Activated CD8-positive, alpha-beta T cell treated with anti-CD3 and anti-CD28 coated beads, Interleukin-2, amount 10 ng/mL, durations not matched to agents 7 days and 5 days (primary cell): ENCODE results near the gene DEF6. TPM values are rescaled to one million over a fixed set of nuclear protein-coding genes. Genes with fewer than 3 reads are reported as not detected.
A peak's percentile ranks its signal among the peaks of the same experiment; 100 is the strongest.

Source experiments
- ATAC-seq: fragments of 150-1000 bp; cut with Tn5 transposase; one replicate; pipeline ENCODE4 v1.10.0; 2021; ENCODE audit warnings: moderate library complexity
- CTCF ChIA-PET: fragments of 350-600 bp; sonication (Branson Sonifier 250); formaldehyde crosslinking; loops from one replicate; lab custom pipeline; 2021; ENCODE audit warnings: antibody characterized with exemption; lab: Charles Lee
- POLR2A ChIA-PET: fragments of 350-600 bp; sonication (Branson Sonifier 250); formaldehyde crosslinking; loops from one replicate; lab custom pipeline; 2021; ENCODE audit warnings: antibody characterized with exemption; lab: Charles Lee
- DNase-seq: peaks from one replicate; pipeline ENCODE4 v3.0.0-alpha.2; 2020
- H3K27ac Mint-ChIP-seq: one replicate; pipeline ENCODE4 v1.8.0; 2021; ENCODE audit warnings: mild to moderate bottlenecking, mixed read lengths
- H3K27me3 Mint-ChIP-seq: one replicate; pipeline ENCODE4 v1.8.0; 2021; ENCODE audit warnings: low read depth, mixed read lengths
- H3K36me3 Mint-ChIP-seq: one replicate; pipeline ENCODE4 v1.8.0; 2021; ENCODE audit warnings: low read depth, mixed read lengths
- H3K4me1 Mint-ChIP-seq: one replicate; pipeline ENCODE4 v1.8.0; 2021; ENCODE audit warnings: low read depth, mixed read lengths
- H3K4me3 Mint-ChIP-seq: one replicate; pipeline ENCODE4 v1.8.0; 2021; ENCODE audit warnings: mild to moderate bottlenecking, mixed read lengths
- H3K9me3 Mint-ChIP-seq: one replicate; pipeline ENCODE4 v1.8.0; 2022; ENCODE audit warnings: mixed read lengths; ENCODE audit not compliant: insufficient read depth
- total RNA-seq, 2 experiments: library from RNA; stranded (reverse); gene quantifications; one replicate each; pipeline ENCODE4 v1.2.3, GENCODE V29; 2021

Gene DEF6
- total RNA-seq, 2 experiments from 2014 or later: 191 to 195 TPM

GRCh38 chr6:35365594-35366203 lies 68.1 kb downstream of the DEF6 start:
- no peak for ATAC-seq
- Mint-ChIP-seq H3K27me3 (no peaks in the 10 kb centered on the region), H3K4me1 (peaks cover 64% of the 10 kb centered on the region), H3K4me3 (no peak overlapping the region), H3K27ac (no peak overlapping the region), H3K9me3 (no peaks in the 10 kb centered on the region), H3K36me3 (peaks cover 31% of the 10 kb centered on the region)
- CTCF ChIA-PET: no interaction called here
- POLR2A ChIA-PET: no interaction called here
- DNase-seq: no peak

- H3K4me1 Mint-ChIP-seq: peaks cover 66% of the 10 kb centered on the region
- no peaks in the 10 kb centered on the region for H3K9me3 Mint-ChIP-seq
- ChIA-PET CTCF (no interaction called here), POLR2A (no interaction called here)
- H3K27me3 Mint-ChIP-seq: no peaks in the 10 kb centered on the region
- H3K36me3 Mint-ChIP-seq: peaks cover 30% of the 10 kb centered on the region
- H3K27ac Mint-ChIP-seq: no peak overlapping the region
- H3K4me3 Mint-ChIP-seq: no peak overlapping the region
- ATAC-seq: no peak
- no peak for DNase-seq
These were observed 68.6 kb downstream of the DEF6 start for GRCh38 chr6:35366204-35366596.

- Mint-ChIP-seq H3K9me3 (no peaks in the 10 kb centered on the region), H3K27me3 (no peaks in the 10 kb centered on the region), H3K36me3 (peaks cover 40% of the 10 kb centered on the region), H3K27ac (peak overlapping the region; percentile 18), H3K4me1 (peaks cover 64% of the 10 kb centered on the region), H3K4me3 (no peak overlapping the region)
- DNase-seq (no peak), ATAC-seq (no peak)
- CTCF ChIA-PET: interaction anchor here (1.4 to 2.1 kb wide), 5 partner anchors 10 to 82 kb away, joined by 4 to 11 read pairs (median 7); no protein-coding TSS in a partner anchor
- POLR2A ChIA-PET: no interaction called here
These were observed 70.0 kb downstream of the DEF6 start for GRCh38 chr6:35367646-35368037.

DNA sequence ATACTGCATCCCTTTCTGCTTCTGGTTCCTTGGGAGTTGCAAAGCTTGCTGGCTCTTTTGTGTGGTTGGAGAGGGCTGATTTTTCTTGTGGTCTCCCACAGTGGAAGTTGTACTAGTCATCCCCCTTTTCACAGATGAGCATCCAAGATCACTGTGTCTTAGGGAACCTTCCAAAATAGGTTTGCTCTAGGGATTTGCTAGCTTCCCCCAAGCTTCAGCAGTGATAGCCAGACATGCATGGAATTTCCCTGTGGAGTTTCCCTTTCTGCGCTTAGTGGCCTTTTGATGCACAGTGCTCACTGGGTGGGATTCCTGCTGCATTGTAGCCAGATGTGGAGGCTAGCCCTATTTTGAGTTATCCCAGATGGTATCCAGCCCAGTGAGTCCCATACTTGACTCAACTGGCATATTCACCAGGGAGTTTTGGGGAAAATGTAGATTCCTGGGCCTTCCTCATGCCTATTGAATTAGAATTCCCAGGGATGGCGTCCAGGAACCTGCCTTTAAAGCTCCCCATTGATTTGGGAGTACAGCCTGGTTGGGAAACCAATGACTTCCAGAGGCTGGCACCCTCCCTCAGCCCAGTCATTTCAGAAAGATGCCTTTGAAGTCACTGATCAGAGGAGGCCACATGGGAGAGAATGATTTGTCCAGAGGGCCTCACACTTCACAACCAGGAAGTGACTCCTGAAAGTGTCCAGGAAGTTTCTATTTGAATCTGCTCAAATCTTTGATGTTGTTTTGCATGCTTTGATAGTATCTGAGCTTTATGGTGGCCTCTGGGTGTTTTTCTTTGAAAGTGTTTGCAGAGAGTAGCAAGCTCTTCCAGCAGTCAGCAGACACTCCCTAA lies 70.6 kb downstream of the DEF6 start:
- ATAC-seq: peak; percentile 56
- H3K27me3 Mint-ChIP-seq: no peaks in the 10 kb centered on the region
- peak overlapping the region; percentile 61 for H3K27ac Mint-ChIP-seq
- ChIA-PET POLR2A (no interaction called here), CTCF (interaction anchor here (0.9 to 2.1 kb wide), 6 partner anchors 9 to 84 kb away, joined by 4 to 11 read pairs (median 7); partner anchors contain the start of gene FANCE)
- peaks cover 45% of the 10 kb centered on the region for H3K36me3 Mint-ChIP-seq
- H3K4me3 Mint-ChIP-seq: no peak overlapping the region
- no peaks in the 10 kb centered on the region for H3K9me3 Mint-ChIP-seq
- H3K4me1 Mint-ChIP-seq: peaks cover 63% of the 10 kb centered on the region
- DNase-seq: peak; percentile 34

DNA sequence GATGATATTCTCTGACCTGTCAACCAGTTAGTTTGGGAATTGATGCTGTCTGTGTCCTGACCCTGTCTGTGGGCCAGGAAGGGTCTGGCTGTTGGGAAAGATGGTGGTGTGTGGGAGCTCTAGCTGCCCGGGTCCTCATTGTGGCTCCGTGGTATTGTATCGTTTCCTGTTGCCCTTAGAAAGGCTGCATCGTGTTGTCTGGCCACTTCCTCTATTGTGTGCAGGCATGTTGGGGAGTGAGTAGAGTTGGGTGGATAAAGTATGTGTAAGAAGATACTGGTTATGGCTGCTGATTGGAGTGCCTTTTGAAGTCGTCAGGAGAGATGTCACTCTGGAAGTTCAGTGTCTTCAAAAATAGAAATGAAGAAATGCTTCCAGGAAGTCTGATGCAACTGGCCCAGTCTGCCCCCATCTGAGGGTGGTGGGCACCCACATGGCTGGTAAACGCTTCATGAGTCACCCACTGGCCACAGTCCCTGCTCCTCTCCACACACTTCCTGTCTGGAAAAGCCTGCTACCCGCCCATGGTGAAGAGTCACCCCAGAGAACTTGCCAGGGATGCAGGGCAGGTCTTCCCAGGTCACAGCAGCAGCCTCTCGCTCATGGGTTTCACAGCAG lies 72.6 kb downstream of the DEF6 start:
- Mint-ChIP-seq H3K4me1 (peaks cover 61% of the 10 kb centered on the region), H3K36me3 (peaks cover 48% of the 10 kb centered on the region), H3K27me3 (no peaks in the 10 kb centered on the region), H3K4me3 (peak overlapping the region; percentile 51), H3K9me3 (no peaks in the 10 kb centered on the region), H3K27ac (peak overlapping the region; percentile 87)
- POLR2A ChIA-PET: interaction anchor here (0.6 to 1.0 kb wide), 2 partner anchors 22 to 39 kb away, joined by 4 to 7 read pairs; no protein-coding TSS in a partner anchor
- CTCF ChIA-PET: interaction anchor here (1.4 to 1.8 kb wide), 2 partner anchors 28 to 49 kb away, joined by 3 to 5 read pairs; partner anchors contain the start of gene PPARD
- ATAC-seq (peak; percentile 79), DNase-seq (peak; percentile 62)

DNA sequence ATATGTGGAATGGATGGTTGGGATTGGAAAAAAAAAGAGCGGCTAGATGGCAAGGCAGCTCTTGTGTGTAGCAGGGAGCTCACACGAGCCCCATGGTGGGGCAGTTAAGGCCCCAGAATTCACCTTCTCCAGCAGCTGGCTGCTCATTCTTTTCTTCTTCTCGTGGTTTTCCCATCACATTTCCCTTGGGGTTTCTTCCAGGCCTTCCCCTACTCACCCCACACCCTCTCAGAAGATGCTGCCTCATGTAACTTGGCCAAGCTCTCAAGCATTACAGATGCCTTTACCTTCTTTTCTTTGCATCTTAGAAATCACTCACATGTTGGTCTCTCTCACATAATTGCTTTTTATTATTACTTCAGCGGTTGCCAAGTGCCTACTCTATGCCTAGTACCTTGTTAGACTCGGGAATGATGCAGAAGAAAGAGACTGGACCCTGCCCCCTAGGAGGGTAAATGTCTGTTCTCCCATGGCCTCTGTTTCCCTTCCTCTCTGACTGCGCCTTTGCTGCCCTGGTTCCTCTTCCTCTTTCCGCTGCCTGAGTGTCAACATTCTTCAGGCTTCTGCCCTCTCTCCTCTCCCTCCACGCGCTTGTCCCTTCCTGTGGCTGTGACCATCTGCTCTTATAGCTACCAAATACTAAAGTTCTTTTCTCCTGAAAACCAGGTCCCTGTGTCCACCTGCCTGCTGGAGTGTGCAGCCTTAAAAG lies 73.3 kb downstream of the DEF6 start:
- no peaks in the 10 kb centered on the region for H3K27me3 Mint-ChIP-seq
- H3K4me3 Mint-ChIP-seq: peak overlapping the region; percentile 51
- H3K27ac Mint-ChIP-seq: peak overlapping the region; percentile 87
- H3K36me3 Mint-ChIP-seq: peaks cover 45% of the 10 kb centered on the region
- DNase-seq: no peak
- ChIA-PET POLR2A (interaction anchor here (0.6 to 1.0 kb wide), 2 partner anchors 22 to 39 kb away, joined by 4 to 7 read pairs; no protein-coding TSS in a partner anchor), CTCF (interaction anchor here (1.1 to 1.8 kb wide), 3 partner anchors 29 to 50 kb away, joined by 3 to 5 read pairs (median 3); partner anchors contain the start of gene PPARD)
- no peaks in the 10 kb centered on the region for H3K9me3 Mint-ChIP-seq
- ATAC-seq: no peak
- peaks cover 60% of the 10 kb centered on the region for H3K4me1 Mint-ChIP-seq

Other genes starting within 250 kb of the DEF6 start
- not detected for gene TCP11, start 156.5 kb upstream of the DEF6 start, total RNA-seq
- gene SCUBE3, start 83.9 kb upstream of the DEF6 start, total RNA-seq: under 1 TPM in 1 of 2 experiments, not detected in 1; 0.03 TPM
- 10 to 100 TPM; 39.4 to 41.6 TPM for gene ZNF76, start 38.1 kb upstream of the DEF6 start, total RNA-seq
- 10 to 100 TPM; 36.3 to 36.7 TPM for gene PPARD, start 44.7 kb downstream of the DEF6 start, total RNA-seq
- 10 to 100 TPM; 20.4 to 21.9 TPM for gene FANCE, start 154.5 kb downstream of the DEF6 start, total RNA-seq
- gene RPL10A, start 170.6 kb downstream of the DEF6 start, total RNA-seq: 1,000 to 10,000 TPM; 1,398 to 1,443 TPM
- under 1 TPM; 0.18 to 0.21 TPM for gene TEAD3, start 199.3 kb downstream of the DEF6 start, total RNA-seq
- not detected for gene TULP1, start 215.1 kb downstream of the DEF6 start, total RNA-seq